ENCODE measurements around the gene RHOG.
A peak's percentile ranks its signal among the peaks of the same experiment; 100 is the strongest.

RHOG gene

GRCh38 chr11:3861683-3862082, 20.9 kb upstream of the RHOG start:
- H3K4me3 ChIP-seq (ENCODE audit: low read depth, low read length) = peak overlapping the region; percentile 12
- DNase-seq (ENCODE audit: low read depth) = peak; percentile 85
- TF ChIP-seq MYC (IDR thresholded peaks at IDR 0.05; ENCODE audit: low read depth, low read length) (no peak), MAX (IDR thresholded peaks at IDR 0.05; ENCODE audit: low read depth, low read length) (no peak), POLR2A (IDR thresholded peaks at IDR 0.05; ENCODE audit: extremely low read depth, insufficient read length) (no peak)

GRCh38 chr11:3860898-3861393, 20.2 kb upstream of the RHOG start:
- peak; percentile 38 for DNase-seq (ENCODE audit: low read depth)
- peak overlapping the region; percentile 32 for H3K4me3 ChIP-seq (ENCODE audit: low read depth, low read length)

- no peak for TF ChIP-seq MAX (IDR thresholded peaks at IDR 0.05; ENCODE audit: low read depth, low read length)
- TF ChIP-seq POLR2A (IDR thresholded peaks at IDR 0.05; ENCODE audit: extremely low read depth, insufficient read length) = no peak
- no peak for TF ChIP-seq CTCF (IDR thresholded peaks at IDR 0.05; ENCODE audit: low read depth, low read length)
- TF ChIP-seq MYC (IDR thresholded peaks at IDR 0.05; ENCODE audit: low read depth, low read length) = no peak
- no peak for DNase-seq (ENCODE audit: low read depth)
- peak overlapping the region; percentile 32 for H3K4me3 ChIP-seq (ENCODE audit: low read depth, low read length)
Observed at GRCh38 chr11:3860375-3860774, 19.6 kb upstream of the RHOG start.

- peak; percentile 71 for DNase-seq (ENCODE audit: low read depth)
- TF ChIP-seq MAX (IDR thresholded peaks at IDR 0.05; ENCODE audit: low read depth, low read length) (no peak), POLR2A (IDR thresholded peaks at IDR 0.05; ENCODE audit: extremely low read depth, insufficient read length) (no peak)
- peak overlapping the region; percentile 73 for H3K4me3 ChIP-seq (ENCODE audit: low read depth, low read length)
Observed at GRCh38 chr11:3859373-3859881, 18.7 kb upstream of the RHOG start.

GRCh38 chr11:3857628-3858027, 16.9 kb upstream of the RHOG start:
- peak; percentile 29 for DNase-seq (ENCODE audit: low read depth)
- TF ChIP-seq MAX (IDR thresholded peaks at IDR 0.05; ENCODE audit: low read depth, low read length) (no peak), POLR2A (IDR thresholded peaks at IDR 0.05; ENCODE audit: extremely low read depth, insufficient read length) (no peak), CTCF (IDR thresholded peaks at IDR 0.05; ENCODE audit: low read depth, low read length) (no peak)
- H3K4me3 ChIP-seq (ENCODE audit: low read depth, low read length) = peak overlapping the region; percentile 73

- H3K4me3 ChIP-seq (ENCODE audit: low read depth, low read length) = peak overlapping the region; percentile 73
- no peak for TF ChIP-seq POLR2A (IDR thresholded peaks at IDR 0.05; ENCODE audit: extremely low read depth, insufficient read length)
- TF ChIP-seq MYC (IDR thresholded peaks at IDR 0.05; ENCODE audit: low read depth, low read length) = no peak
- peak; percentile 1 for TF ChIP-seq CTCF (IDR thresholded peaks at IDR 0.05; ENCODE audit: low read depth, low read length)
- no peak for DNase-seq (ENCODE audit: low read depth)
Observed at GRCh38 chr11:3856856-3857553, 16.2 kb upstream of the RHOG start.

- TF ChIP-seq CTCF (IDR thresholded peaks at IDR 0.05; ENCODE audit: low read depth, low read length) (no peak), POLR2A (IDR thresholded peaks at IDR 0.05; ENCODE audit: extremely low read depth, insufficient read length) (no peak), MAX (IDR thresholded peaks at IDR 0.05; ENCODE audit: low read depth, low read length) (0 out of 2 replicates have a peak, but pooled peaks have one; percentile 18), MYC (IDR thresholded peaks at IDR 0.05; ENCODE audit: low read depth, low read length) (no peak; the same call in 1 of the 2 replicates)
- H3K4me3 ChIP-seq (ENCODE audit: low read depth, low read length) = peak overlapping the region; percentile 73
- peak; percentile 82 for DNase-seq (ENCODE audit: low read depth)
Observed at GRCh38 chr11:3855808-3856491, 15.2 kb upstream of the RHOG start.
